MM.1S (cell line): ENCODE measurements around the gene NIPSNAP3A.

Source experiments
- DNase-seq: peaks from one replicate; pipeline ENCODE4 v3.0.0-alpha.2; 2015
- H2AFZ ChIP-seq: fragments of 300-600 bp; sonication (generic); 2 replicates; pipeline ENCODE4 v1.6.0; 2016; ENCODE audit warnings: antibody characterized with exemption, low read length
- H3F3A ChIP-seq: fragments of 300-600 bp; sonication (generic); 2 replicates; pipeline ENCODE4 v1.6.1; 2016; ENCODE audit warnings: mild to moderate bottlenecking, antibody characterized with exemption, low read length, moderate library complexity, mixed read lengths; ENCODE audit not compliant: insufficient read depth
- H3K27ac ChIP-seq: fragments of 300-600 bp; sonication (generic); 2 replicates; pipeline ENCODE4 v1.5.1; 2016; ENCODE audit warnings: mild to moderate bottlenecking, low read length
- H3K27me3 ChIP-seq: fragments of 300-600 bp; sonication (generic); replicated peaks from 2 replicates; pipeline ENCODE4 v1.6.0; 2016; ENCODE audit warnings: low read length; ENCODE audit not compliant: insufficient read depth
- H3K36me3 ChIP-seq: fragments of 300-600 bp; sonication (generic); replicated peaks from 2 replicates; pipeline ENCODE4 v1.6.1; 2016; ENCODE audit warnings: mild to moderate bottlenecking, low read length, mixed read lengths; ENCODE audit not compliant: insufficient read depth
- H3K4me1 ChIP-seq: fragments of 300-600 bp; sonication (generic); 2 replicates; pipeline ENCODE4 v1.6.1; 2016; ENCODE audit warnings: low read length, mixed read lengths
- H3K4me2 ChIP-seq: fragments of 300-600 bp; sonication (generic); 2 replicates; pipeline ENCODE4 v1.6.0; 2016; ENCODE audit warnings: low read depth, low read length
- H3K4me3 ChIP-seq: fragments of 300-600 bp; sonication (generic); 2 replicates; pipeline ENCODE4 v1.5.1; 2016; ENCODE audit warnings: low read length, mixed read lengths
- H3K79me2 ChIP-seq: fragments of 300-600 bp; sonication (generic); 2 replicates; pipeline ENCODE4 v1.6.1; 2016; ENCODE audit warnings: mixed run types, low read length, mixed read lengths
- H3K9ac ChIP-seq: fragments of 300-600 bp; sonication (generic); 2 replicates; pipeline ENCODE4 v1.6.1; 2016; ENCODE audit warnings: low read length, mixed read lengths
- H3K9me2 ChIP-seq: fragments of 300-600 bp; sonication (generic); replicated peaks from 2 replicates; pipeline ENCODE4 v1.6.1; 2016; ENCODE audit warnings: mild to moderate bottlenecking, low read length, mixed read lengths; ENCODE audit not compliant: insufficient read depth
- H3K9me3 ChIP-seq: fragments of 300-600 bp; sonication (generic); replicated peaks from 2 replicates; pipeline ENCODE4 v1.6.1; 2016; ENCODE audit warnings: mild to moderate bottlenecking, low read length, mixed read lengths; ENCODE audit not compliant: insufficient read depth
- H4K20me1 ChIP-seq: fragments of 300-600 bp; sonication (generic); 2 replicates; pipeline ENCODE4 v1.6.1; 2016; ENCODE audit warnings: mild to moderate bottlenecking, low read length, moderate library complexity, mixed read lengths; ENCODE audit not compliant: insufficient read depth
- CTCF ChIP-seq: fragments of 300-600 bp; sonication (generic); IDR thresholded peaks from 2 replicates; pipeline ENCODE4 v1.5.1; 2016; ENCODE audit warnings: antibody characterized with exemption, low read length, mixed read lengths
- EZH2 ChIP-seq: fragments of 300-600 bp; sonication (generic); optimal IDR thresholded peaks from 2 replicates; pipeline ENCODE3; 2017; ENCODE audit warnings: low read depth, mild to moderate bottlenecking, antibody characterized with exemption, low read length, mixed read lengths
- EZH2phosphoT487 ChIP-seq: fragments of 300-600 bp; sonication (generic); IDR thresholded peaks from 2 replicates; pipeline ENCODE4 v1.6.1; 2018; ENCODE audit warnings: antibody characterized with exemption, low read length

Gene NIPSNAP3A

GRCh38 chr9:104802906-104803305 is 55.4 kb downstream of the NIPSNAP3A start:
- Histone ChIP-seq H3F3A (no peaks in the 10 kb centered on the region), H3K4me1 (no peaks in the 10 kb centered on the region), H4K20me1 (no peaks in the 10 kb centered on the region), H3K79me2 (no peaks in the 10 kb centered on the region), H2AFZ (no peak overlapping the region), H3K36me3 (no peaks in the 10 kb centered on the region), H3K4me3 (no peak overlapping the region), H3K9me2 (no peaks in the 10 kb centered on the region), H3K4me2 (no peak overlapping the region), H3K9me3 (no peaks in the 10 kb centered on the region), H3K9ac (no peak overlapping the region), H3K27me3 (no peaks in the 10 kb centered on the region), H3K27ac (no peak overlapping the region)
- no peak for DNase-seq
- no peak for TF ChIP-seq CTCF
- TF ChIP-seq EZH2phosphoT487, result no peak
- no peak for TF ChIP-seq EZH2

GRCh38 chr9:104805441-104805840 is 58.0 kb downstream of the NIPSNAP3A start:
- H3F3A ChIP-seq, result no peaks in the 10 kb centered on the region
- no peaks in the 10 kb centered on the region for H3K36me3 ChIP-seq
- H4K20me1 ChIP-seq, result no peaks in the 10 kb centered on the region
- no peak for DNase-seq
- no peak overlapping the region for H3K9ac ChIP-seq
- no peaks in the 10 kb centered on the region for H3K9me3 ChIP-seq
- H2AFZ ChIP-seq, result no peak overlapping the region
- H3K4me2 ChIP-seq, result no peak overlapping the region
- TF ChIP-seq CTCF (no peak), EZH2 (no peak)
- no peaks in the 10 kb centered on the region for H3K27me3 ChIP-seq
- no peaks in the 10 kb centered on the region for H3K4me1 ChIP-seq
- H3K27ac ChIP-seq, result no peak overlapping the region
- H3K79me2 ChIP-seq, result no peaks in the 10 kb centered on the region
- H3K4me3 ChIP-seq, result no peak overlapping the region
- H3K9me2 ChIP-seq, result no peaks in the 10 kb centered on the region

GRCh38 chr9:104808035-104808614 is 60.6 kb downstream of the NIPSNAP3A start:
- Histone ChIP-seq H3K36me3 (no peaks in the 10 kb centered on the region), H3K27ac (no peak overlapping the region), H3K9me2 (no peaks in the 10 kb centered on the region), H3K79me2 (no peaks in the 10 kb centered on the region), H4K20me1 (no peaks in the 10 kb centered on the region), H3K4me3 (no peak overlapping the region), H3K4me1 (no peaks in the 10 kb centered on the region), H2AFZ (no peak overlapping the region), H3F3A (no peaks in the 10 kb centered on the region), H3K27me3 (no peaks in the 10 kb centered on the region), H3K4me2 (no peak overlapping the region), H3K9ac (no peak overlapping the region), H3K9me3 (no peaks in the 10 kb centered on the region)
- no peak for DNase-seq
- TF ChIP-seq CTCF, result no peak
- no peak for TF ChIP-seq EZH2
- TF ChIP-seq EZH2phosphoT487, result no peak
